Activated naive CD4-positive, alpha-beta T cell treated with Interleukin-2 at 50 U/mL for 16 hours (primary cell): ENCODE measurements around the gene MYO18A.
A peak's percentile ranks its signal among the peaks of the same experiment; 100 is the strongest.

Source experiments
- DNase-seq: peaks from one replicate; pipeline ENCODE4 v3.0.0-alpha.2; 2020

The MYO18A gene

GRCh38 chr17:29124135-29124924 lies 55.9 kb downstream of the MYO18A start:
- peak; percentile 34 for DNase-seq

DNA sequence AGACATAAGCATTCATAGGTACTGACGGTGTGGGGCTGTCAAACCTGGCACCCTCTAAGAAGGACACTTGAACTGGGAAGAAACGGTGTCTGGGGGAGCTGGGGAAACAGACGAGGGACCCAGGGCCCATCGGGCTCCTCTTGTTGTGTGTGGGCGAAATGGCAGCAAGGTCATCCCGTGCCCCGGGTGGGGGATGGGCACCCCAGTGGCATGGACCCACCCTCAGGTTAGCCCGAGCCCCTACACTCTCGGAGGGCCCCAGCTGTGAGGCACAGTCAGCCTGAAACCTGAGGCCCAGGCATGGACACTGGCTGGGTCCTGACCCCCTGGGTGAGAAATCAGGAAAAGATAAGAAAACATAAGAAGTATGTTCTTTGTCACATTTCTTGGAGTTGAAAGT lies 57.1 kb downstream of the MYO18A start:
- DNase-seq, result no peak

DNA sequence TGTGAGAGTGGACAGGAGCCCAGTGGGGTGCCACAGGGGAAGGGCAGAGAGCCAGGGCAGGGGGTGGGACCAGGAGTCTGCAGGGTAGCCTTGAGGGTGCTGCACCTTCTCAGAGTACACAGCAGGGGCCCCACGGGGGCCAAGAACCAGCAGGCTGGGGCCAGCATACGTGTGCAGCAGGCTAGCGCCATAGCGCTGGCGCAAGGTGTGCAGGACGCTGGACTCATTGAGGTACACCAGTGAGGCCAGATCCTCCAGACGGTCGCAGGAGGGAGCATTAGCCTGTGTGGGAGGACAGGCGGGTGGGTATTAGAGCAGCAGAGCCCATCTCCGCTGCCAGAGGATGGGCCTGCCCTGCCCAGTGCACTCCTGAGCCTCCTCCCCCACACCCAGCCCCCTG lies 58.8 kb downstream of the MYO18A start:
- no peak for DNase-seq

DNA sequence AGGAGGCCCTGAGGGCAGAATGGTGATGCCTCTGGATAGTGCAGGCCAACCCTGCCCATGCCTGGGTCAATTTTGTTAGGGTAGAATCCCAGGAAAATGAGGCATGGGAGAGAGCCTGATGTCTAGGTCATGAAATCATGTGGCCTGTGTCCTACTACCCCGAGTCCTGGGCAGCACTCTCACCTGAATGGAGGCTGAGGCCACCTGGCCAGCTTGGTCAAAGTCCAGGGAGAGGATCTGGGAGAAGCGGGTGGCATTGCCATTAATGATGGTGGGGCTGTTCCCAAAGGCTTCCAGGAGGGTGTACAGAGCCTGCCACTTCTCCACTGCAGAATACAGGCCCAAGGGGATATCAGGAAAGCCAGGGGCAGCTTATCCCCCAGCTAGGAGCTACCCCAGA lies 59.8 kb downstream of the MYO18A start:
- no peak for DNase-seq

DNA sequence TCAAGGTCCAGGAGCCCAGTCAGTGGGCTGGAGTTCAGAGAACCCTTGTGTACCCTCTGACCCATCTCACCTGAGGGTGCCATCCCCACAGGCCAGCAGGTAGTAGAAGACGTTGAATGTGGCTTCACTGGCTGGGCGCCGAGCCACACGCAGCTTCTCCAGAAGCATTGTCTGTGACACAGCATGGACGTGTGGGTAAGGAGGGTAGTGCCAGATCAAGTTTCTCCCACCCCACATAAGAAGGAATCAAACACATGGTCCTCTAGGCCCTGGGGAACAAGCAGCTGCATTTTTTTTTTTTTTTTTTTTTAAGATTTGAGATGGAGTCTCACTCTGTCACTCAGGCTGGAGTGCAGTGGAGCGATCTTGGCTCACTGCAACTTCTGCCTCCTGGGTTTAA lies 60.9 kb downstream of the MYO18A start:
- no peak for DNase-seq

DNA sequence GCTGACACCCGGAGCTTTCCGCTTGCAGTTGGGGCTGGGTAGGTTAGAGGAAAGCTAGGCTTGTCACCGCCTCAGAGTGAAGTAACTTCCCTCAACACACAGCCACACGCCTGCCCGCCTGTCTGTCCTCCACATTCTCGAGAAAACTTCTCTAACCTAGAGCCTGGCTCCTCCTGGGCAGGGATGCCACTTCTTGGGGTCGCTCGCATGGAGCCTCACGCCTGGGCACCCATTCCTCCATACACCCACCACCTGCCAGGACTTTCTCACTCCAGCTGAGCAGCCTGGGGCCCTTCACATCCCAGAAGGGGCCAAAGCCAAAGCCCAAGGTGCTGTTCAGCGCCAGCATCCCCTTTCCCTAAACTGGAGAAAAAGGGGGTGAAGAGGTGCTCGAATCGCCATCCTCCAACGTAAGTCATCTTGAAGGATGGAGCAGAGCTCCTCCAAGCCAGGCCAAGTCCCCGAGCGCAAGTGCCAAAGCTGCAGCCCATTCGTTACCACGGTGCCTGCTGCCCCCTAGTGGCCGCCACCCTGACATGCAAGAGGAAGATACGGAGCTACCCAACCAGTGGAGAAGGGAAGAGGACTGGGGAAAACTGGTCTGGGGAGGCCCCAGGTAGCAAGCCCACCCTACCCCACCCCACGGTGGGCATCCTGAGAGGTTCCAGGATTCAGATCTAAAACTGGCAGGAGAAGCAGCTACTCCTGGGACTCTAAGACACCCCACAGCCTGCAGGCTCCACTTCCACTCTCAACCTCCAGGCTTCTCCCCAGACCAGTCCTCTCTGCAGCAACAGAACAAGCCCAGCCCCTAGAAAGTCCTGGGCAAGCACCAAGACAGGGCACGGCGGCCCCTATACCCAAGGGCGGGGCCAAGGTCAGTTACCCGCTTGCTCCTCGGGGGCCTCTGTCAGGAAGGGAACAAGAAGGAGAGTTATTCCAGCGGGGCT lies 63.1 kb downstream of the MYO18A start:
- peak; percentile 82 for DNase-seq

DNA sequence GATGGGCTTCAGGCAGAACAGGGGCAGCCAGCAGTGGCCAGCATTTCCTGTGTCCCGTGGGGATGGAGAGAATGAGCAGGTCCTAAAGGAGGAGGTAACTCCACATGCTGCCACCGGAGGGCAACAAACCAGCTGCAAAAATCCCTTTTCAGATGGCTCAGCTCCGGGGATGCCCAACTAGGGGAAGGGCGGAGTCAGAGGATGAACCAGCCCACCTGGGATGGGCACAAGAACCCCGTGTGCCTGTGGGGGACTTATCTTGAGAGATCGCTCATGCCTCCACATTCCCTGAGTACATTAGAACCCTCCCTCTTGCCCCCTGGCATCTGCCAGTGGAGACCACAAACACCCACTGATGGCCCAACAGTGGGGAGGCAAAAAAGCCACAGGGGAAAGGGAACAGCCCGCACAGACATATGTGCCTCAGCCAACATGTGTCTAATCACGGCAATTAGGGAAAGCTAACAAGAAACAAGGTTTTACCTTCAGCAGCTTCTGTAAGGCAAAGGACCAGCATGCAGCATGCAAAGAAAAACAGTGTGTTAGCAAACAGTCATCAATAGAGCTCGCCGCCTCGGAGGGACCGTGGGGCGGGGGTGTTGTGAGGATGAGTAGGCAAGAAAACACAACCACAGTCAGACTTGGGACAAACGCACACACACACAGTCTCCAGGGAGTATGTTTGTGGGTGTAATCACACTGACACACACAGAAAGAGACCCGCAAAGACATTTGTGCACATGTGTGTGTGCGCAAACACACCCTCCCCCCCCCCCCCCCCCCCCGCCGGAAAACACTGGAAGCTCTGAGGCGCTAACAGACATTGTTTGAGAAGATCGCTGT lies 64.0 kb downstream of the MYO18A start:
- DNase-seq, result peak; percentile 33

DNA sequence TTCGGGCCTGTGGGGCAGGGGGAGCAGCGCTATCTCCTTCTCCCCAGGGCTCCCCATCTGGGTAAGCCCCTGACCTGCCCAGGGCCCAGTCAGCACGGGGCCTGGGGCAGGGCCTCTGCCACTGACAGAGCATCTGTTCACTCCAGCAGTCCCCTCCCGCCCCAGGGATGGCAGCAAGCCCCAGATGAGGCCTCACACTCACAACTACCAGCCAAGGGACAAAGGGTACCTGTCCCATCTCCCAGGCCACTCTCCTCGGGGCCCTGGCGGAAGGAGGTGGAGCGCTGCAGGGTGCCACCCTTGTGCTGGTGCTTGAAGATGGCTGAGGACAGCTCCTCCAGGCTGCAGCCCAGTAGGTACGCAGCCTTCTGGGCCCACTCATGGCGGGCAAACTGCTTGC lies 64.8 kb downstream of the MYO18A start:
- no peak for DNase-seq

DNA sequence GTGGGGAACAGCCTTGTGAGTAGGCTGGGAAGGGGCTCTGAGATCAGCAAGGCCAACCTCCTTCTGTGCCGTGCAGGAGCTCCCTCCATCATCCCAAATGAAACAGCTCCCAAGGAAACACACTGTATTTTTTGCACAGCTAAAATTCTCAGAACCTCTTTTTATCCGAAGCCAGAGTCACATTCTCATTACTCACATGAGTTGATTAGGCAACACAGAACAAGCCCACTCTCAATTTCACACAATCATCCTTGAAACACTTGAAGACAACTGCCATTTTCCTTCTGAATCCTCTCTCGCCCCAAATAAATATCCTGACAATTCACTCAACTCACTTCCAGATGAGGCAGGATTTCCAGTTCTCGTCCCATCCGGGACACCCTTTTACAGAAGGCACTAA lies 66.1 kb downstream of the MYO18A start:
- DNase-seq, result no peak

GRCh38 chr17:29113334-29113733 lies 66.9 kb downstream of the MYO18A start:
- DNase-seq, result no peak

GRCh38 chr17:29112771-29113295 lies 67.4 kb downstream of the MYO18A start:
- DNase-seq, result no peak

DNA sequence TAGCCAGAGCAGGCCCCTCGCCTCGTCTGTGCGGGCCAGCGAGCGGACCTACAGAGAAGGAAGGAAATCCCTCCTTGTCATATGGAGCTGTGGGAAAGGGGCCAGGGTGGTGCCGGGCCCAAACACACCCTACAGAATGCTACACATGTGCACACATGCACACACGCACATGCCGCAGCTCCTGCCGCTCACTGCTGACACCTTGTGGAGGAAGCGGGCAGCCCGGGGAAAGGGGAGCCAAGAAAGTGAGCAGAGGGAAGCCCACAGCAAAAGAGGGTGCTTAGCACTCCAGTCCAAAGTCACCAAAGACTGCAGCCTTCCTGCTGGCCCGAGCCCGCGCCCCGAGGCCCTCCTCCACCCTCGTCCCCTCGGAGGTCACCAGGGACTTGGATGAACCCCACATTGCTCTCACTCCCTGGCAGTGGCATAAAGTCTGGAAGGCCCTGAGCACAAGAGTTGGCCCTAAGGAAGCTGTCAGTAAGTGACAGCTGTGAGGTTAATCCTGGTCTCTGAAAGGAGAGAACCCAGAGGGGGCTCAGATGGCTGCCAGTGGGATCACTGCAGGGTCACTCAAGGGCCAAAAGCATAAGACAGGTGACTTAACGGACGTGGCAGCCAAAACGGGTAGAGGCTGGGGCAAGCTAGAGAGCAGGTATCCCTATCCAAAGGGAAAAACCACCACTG lies 68.2 kb downstream of the MYO18A start:
- DNase-seq, result peak; percentile 81

DNA sequence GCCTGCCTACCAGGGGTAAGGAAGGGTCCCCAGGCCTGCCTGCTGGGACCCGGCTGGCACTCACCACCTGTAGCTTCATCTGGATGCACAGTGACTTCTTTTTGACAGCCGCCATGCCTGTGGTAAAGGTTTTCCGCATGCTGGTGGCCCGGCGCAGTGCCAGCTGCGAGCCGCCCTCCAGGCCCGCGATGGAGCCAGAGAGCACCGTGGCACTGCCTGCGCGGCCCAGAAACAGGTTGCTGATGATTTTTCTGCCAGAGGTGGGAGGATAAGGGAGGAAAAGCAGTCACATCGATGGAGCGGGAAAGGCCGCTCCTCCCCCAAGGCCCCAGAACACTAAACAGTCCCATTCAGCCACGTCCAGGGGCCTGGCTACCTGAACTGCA lies 69.8 kb downstream of the MYO18A start:
- no peak for DNase-seq

GRCh38 chr17:29109477-29110371 lies 70.5 kb downstream of the MYO18A start:
- DNase-seq, result no peak

DNA sequence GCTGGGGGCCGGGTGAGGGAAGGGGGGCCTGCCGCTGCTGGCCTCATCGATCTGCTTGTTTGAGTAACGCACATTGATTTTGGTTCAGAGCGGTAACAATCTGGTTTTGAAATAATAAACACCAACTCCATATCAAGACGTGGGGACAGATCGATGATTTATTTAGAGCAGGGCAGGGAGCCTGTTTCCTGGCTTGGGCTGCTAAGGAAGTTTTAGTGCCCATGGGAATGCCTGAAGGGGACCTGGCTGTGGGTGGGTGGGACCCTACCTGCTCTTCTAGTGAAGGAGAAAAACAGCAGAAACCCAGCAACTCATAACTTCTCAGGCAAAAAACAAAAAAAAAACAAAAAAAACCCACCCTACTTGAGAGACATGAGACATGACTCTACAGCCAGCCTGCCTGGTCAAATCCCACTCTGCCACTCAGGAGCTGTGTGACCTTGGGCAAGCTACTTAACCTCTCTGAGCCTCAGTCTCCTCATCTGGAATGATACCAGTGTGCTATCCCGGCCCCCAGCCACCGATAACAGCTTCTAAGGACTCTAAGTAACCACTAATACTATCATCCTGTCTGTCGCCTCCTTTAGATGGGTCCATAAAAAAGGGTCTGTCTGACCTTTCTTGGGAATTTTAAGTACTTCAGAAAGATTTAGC lies 71.2 kb downstream of the MYO18A start:
- no peak for DNase-seq

DNA sequence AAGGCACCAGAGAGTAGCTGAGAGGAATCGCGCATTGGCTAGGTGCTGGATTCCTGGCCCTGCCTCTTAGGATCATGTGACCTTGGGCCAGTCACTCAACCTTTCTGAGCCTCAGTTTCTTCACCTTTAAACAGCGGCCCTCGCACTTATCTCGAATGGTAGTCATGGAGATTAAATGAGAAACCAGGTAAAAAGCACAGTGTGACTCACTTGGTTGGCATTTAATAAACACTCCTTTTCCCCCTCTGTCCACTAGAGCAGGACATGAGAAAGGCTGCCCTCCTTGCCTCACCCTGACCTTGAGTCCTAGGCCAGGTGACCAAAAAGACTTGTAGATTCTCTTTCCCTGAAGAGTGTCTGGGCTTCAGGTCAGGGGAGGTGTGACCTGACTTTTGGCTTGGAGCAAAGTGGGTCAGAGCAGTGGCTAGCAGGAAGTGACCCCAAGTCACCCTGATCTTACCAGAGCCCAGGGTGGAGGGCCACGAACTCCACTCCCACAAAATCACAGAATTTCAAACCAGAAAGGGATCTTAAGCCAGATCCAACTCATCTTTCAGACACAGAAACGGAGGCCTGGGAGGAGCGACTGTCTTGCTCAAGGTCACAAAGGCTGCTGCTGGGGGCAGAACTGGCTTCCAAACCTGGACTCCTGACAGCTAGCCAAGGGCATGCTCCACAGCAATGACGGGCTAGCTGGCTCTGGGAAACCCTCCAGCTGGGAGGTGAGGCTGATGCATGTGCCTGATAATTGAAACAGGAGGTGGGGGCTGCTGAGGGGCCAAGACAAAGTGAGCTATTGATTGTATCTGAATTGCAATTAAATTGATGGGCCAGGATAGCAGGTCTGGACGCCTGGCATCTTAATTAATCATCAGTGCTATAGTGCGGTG lies 72.0 kb downstream of the MYO18A start:
- DNase-seq, result no peak

DNA sequence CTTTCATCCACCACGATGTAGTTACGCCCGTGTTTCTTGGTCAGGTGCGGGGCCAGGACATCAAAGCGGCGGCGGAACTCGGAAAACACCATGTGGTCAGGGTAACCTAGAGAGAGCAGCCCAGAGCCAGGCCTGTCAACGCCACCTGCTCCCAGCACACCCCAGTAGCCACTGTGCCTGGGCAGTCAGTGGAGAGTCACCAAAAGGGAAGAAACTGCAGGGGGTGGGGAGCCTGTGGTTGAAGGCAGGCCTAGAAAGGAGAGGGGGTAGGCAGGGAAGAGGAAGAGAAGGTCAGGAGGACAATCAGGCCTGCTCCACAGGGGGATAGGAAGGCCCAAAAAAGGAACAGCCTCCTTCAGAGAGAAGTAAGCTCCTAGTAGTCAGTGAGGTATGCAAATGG lies 73.1 kb downstream of the MYO18A start:
- no peak for DNase-seq

DNA sequence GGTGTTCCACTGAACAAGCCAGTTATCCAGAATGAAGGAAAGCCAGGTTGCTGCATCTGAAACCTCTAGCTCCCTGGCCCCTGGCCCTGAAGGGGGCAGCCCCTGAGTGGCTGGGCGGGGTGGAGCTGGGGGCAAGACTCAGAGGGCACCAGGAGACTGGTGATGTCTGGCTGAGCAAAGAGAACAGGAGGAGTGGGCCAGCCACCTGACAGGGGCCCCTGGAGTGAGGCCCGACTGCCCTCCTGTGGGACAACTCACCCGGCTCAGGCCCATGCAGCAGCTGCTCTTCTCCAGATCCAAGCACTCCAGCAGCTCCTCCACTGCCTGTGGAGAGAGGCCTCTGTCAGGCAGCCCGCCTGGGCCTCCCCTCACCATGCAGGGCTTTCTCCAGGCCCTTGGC lies 76.9 kb downstream of the MYO18A start:
- DNase-seq, result no peak

GRCh38 chr17:29102741-29103181 lies 77.4 kb downstream of the MYO18A start:
- no peak for DNase-seq
